ENCODE results near the gene EGLN3.

EGLN3 gene

DNA sequence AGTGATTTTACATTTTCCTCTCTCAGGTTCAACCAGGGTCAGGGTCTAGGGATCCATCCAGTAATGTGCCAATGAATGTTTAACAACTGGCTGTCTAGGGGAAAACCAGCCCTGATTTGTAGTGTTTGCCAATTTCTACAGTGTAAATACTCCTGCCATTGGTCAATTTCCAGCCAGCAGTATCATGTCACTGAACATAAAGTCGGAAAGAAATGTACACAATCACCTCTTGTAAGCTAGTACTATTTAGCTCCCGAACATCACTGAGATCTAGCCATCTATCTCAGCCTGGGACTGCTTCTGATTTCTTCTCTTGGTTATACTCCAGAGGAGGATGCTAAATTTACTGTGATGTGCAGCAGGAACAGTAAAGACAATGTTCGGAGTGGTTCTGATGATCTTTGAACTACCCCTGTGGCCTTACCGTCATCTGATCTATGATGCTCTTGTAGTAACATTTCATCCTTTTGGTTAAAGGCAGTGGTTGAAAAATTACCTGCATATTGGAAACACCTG lies 36.7 kb upstream of the EGLN3 start:
- H3K4me3 ChIP-seq (ENCODE audit: low read length): no peak overlapping the region
- no peak overlapping the region for H2AFZ ChIP-seq (ENCODE audit: low read depth, low read length)
- H3K9me3 ChIP-seq (ENCODE audit: insufficient read depth, low read length): no peaks in the 10 kb centered on the region
- no peak overlapping the region for H3K9ac ChIP-seq (ENCODE audit: low read length)
- no peaks in the 10 kb centered on the region for H3K4me1 ChIP-seq (ENCODE audit: low read length)
- H3K4me2 ChIP-seq (ENCODE audit: low read length): no peak overlapping the region
- H4K20me1 ChIP-seq (ENCODE audit: insufficient read depth, low read length): no peaks in the 10 kb centered on the region
- H3K36me3 ChIP-seq (replicated peaks; ENCODE audit: low read depth, low read length): no peaks in the 10 kb centered on the region
- no peaks in the 10 kb centered on the region for H3K27me3 ChIP-seq (ENCODE audit: low read depth, low read length)
- H3K79me2 ChIP-seq (ENCODE audit: low read length): no peaks in the 10 kb centered on the region
- H3K27ac ChIP-seq (ENCODE audit: low read length): no peak overlapping the region
- TF ChIP-seq EZH2phosphoT487 (IDR thresholded peaks at IDR 0.05; ENCODE audit: low read depth): no peak
- TF ChIP-seq, protein P1, sequence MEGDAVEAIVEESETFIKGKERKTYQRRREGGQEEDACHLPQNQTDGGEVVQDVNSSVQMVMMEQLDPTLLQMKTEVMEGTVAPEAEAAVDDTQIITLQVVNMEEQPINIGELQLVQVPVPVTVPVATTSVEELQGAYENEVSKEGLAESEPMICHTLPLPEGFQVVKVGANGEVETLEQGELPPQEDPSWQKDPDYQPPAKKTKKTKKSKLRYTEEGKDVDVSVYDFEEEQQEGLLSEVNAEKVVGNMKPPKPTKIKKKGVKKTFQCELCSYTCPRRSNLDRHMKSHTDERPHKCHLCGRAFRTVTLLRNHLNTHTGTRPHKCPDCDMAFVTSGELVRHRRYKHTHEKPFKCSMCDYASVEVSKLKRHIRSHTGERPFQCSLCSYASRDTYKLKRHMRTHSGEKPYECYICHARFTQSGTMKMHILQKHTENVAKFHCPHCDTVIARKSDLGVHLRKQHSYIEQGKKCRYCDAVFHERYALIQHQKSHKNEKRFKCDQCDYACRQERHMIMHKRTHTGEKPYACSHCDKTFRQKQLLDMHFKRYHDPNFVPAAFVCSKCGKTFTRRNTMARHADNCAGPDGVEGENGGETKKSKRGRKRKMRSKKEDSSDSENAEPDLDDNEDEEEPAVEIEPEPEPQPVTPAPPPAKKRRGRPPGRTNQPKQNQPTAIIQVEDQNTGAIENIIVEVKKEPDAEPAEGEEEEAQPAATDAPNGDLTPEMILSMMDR (IDR thresholded peaks at IDR 0.05; ENCODE audit: low read depth, low read length): no peak

GRCh38 chr14:33986804-33987203 lies 35.9 kb upstream of the EGLN3 start:
- H2AFZ ChIP-seq (ENCODE audit: low read depth, low read length): no peak overlapping the region
- H3K4me1 ChIP-seq (ENCODE audit: low read length): no peaks in the 10 kb centered on the region
- TF ChIP-seq EZH2phosphoT487 (IDR thresholded peaks at IDR 0.05; ENCODE audit: low read depth): no peak
- TF ChIP-seq, protein P1 (IDR thresholded peaks at IDR 0.05; ENCODE audit: low read depth, low read length): no peak
- H3K27me3 ChIP-seq (ENCODE audit: low read depth, low read length): no peaks in the 10 kb centered on the region
- H3K36me3 ChIP-seq (replicated peaks; ENCODE audit: low read depth, low read length): no peaks in the 10 kb centered on the region
- no peak overlapping the region for H3K9ac ChIP-seq (ENCODE audit: low read length)
- H4K20me1 ChIP-seq (ENCODE audit: insufficient read depth, low read length): no peaks in the 10 kb centered on the region
- H3K79me2 ChIP-seq (ENCODE audit: low read length): no peaks in the 10 kb centered on the region
- no peak overlapping the region for H3K4me3 ChIP-seq (ENCODE audit: low read length)
- no peak overlapping the region for H3K4me2 ChIP-seq (ENCODE audit: low read length)
- no peaks in the 10 kb centered on the region for H3K9me3 ChIP-seq (ENCODE audit: insufficient read depth, low read length)
- no peak overlapping the region for H3K27ac ChIP-seq (ENCODE audit: low read length)

- Histone ChIP-seq H3K79me2 (ENCODE audit: low read length) (no peaks in the 10 kb centered on the region), H3K9ac (ENCODE audit: low read length) (no peak overlapping the region), H2AFZ (ENCODE audit: low read depth, low read length) (no peak overlapping the region), H3K27ac (ENCODE audit: low read length) (no peak overlapping the region), H3K4me2 (ENCODE audit: low read length) (no peak overlapping the region), H3K36me3 (replicated peaks; ENCODE audit: low read depth, low read length) (no peaks in the 10 kb centered on the region), H3K9me3 (ENCODE audit: insufficient read depth, low read length) (no peaks in the 10 kb centered on the region), H3K4me3 (ENCODE audit: low read length) (no peak overlapping the region), H4K20me1 (ENCODE audit: insufficient read depth, low read length) (no peaks in the 10 kb centered on the region), H3K27me3 (ENCODE audit: low read depth, low read length) (no peaks in the 10 kb centered on the region), H3K4me1 (ENCODE audit: low read length) (no peaks in the 10 kb centered on the region)
- no peak for TF ChIP-seq EZH2phosphoT487 (IDR thresholded peaks at IDR 0.05; ENCODE audit: low read depth)
- TF ChIP-seq, protein P1 (IDR thresholded peaks at IDR 0.05; ENCODE audit: low read depth, low read length): no peak
Observed at GRCh38 chr14:33985242-33985641, 34.4 kb upstream of the EGLN3 start.

DNA sequence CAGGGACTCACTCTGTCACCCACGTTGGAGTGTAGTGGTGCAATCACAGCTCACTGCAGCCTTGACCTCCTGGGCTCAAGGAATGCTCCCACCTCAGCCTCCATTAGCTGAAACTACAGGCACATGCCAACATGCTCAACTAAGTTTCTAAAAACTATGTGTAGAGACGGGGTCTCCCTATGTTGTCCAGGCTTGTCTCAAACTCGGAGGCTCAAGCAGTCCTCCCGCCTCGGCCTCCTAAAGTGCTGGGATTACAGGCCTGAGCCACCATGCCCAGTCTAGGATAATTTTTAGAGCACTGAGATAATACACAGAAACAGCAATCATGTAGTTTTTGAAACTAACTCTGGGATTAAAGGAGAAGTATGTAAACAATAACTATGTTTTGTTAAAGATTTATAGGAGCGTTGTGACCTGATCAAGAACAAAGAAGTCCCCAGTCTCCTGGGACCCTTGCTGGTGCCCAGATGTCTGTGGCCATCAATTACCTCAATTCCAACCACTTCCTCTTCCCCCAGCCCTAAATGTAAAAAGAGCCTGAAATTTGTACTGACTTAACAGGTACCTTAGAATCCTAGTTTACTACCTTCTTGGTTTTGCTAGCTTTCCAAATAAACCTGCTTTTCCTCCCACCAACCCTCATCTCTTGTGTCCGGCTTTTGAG lies 28.9 kb upstream of the EGLN3 start:
- H3K9me3 ChIP-seq (ENCODE audit: insufficient read depth, low read length): no peaks in the 10 kb centered on the region
- no peak overlapping the region for H2AFZ ChIP-seq (ENCODE audit: low read depth, low read length)
- H3K36me3 ChIP-seq (replicated peaks; ENCODE audit: low read depth, low read length): no peaks in the 10 kb centered on the region
- no peak overlapping the region for H3K9ac ChIP-seq (ENCODE audit: low read length)
- H3K4me3 ChIP-seq (ENCODE audit: low read length): no peak overlapping the region
- no peaks in the 10 kb centered on the region for H3K79me2 ChIP-seq (ENCODE audit: low read length)
- TF ChIP-seq, protein P1 (IDR thresholded peaks at IDR 0.05; ENCODE audit: low read depth, low read length): no peak
- no peak for TF ChIP-seq EZH2phosphoT487 (IDR thresholded peaks at IDR 0.05; ENCODE audit: low read depth)
- peaks cover 10% of the 10 kb centered on the region; the same call in 1 of the 2 replicates for H3K4me1 ChIP-seq (ENCODE audit: low read length)
- H3K27ac ChIP-seq (ENCODE audit: low read length): no peak overlapping the region
- no peaks in the 10 kb centered on the region for H3K27me3 ChIP-seq (ENCODE audit: low read depth, low read length)
- no peak overlapping the region for H3K4me2 ChIP-seq (ENCODE audit: low read length)
- H4K20me1 ChIP-seq (ENCODE audit: insufficient read depth, low read length): no peaks in the 10 kb centered on the region
